GM23338 (cell line): ENCODE data around the gene CTDSPL.

ENCODE experiments used
- POLR2AphosphoS5 ChIP-seq: IDR thresholded peaks from 2 replicates; pipeline ENCODE4 v1.6.1; 2016; ENCODE audit warnings: antibody characterized with exemption, low read depth
- STAT1 ChIP-seq: IDR thresholded peaks from one replicate; pipeline ENCODE4 v1.6.1; 2016; ENCODE audit warnings: antibody characterized with exemption; ENCODE audit not compliant: unreplicated experiment
- TF ChIP-seq, protein P1 (sequence below), 2 experiments: fragments of 200-600 bp in 1 of 2; sonication (generic) in 1 of 2; conservative IDR thresholded peaks; 2 replicates each; pipeline versions ENCODE4 v1.5.1 to v1.6.1; 2016 to 2017; ENCODE audit warnings: antibody characterized with exemption in 2 of 2, low read depth in 2 of 2, mild to moderate bottlenecking in 2 of 2, moderate library complexity in 1 of 2

DNA sequence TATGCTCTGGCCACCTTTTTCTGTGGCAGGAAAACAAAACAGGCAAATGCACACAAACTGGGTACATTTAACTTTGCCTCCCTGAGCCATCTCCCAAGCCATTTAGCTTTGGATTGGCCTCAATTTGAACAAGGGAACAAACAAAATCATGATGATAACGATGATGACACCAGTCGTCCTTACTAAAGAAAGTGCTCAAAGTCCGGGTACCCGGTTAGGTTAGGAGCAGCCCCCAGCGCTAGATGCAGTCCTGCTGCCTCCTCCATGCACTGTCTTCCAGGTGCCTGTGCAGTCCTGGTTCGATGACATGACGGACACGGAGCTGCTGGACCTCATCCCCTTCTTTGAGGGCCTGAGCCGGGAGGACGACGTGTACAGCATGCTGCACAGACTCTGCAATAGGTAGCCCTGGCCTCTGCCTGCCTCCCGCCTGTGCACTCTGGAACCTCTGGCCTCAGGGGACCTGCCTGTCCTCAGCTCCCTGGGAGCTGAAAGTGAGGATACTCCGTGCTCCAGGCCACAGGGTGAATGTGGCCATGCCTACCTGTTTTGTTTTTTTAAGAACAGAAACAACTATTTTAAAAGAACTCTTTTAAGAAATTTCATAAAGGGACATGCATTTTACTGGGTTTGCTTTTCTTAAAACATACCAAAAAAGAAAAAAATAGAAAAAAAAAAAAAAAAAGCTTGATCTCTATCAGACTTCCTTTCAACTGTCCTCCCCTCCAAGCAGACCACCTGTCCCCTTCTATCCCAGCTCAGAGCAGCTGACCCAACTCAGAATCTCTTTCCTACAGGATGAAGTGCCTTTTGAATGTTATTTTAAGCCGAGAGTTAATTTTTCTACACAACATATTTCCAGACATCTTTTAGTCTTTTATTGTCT is 119.0 kb downstream of the CTDSPL start:
- TF ChIP-seq, protein P1, sequence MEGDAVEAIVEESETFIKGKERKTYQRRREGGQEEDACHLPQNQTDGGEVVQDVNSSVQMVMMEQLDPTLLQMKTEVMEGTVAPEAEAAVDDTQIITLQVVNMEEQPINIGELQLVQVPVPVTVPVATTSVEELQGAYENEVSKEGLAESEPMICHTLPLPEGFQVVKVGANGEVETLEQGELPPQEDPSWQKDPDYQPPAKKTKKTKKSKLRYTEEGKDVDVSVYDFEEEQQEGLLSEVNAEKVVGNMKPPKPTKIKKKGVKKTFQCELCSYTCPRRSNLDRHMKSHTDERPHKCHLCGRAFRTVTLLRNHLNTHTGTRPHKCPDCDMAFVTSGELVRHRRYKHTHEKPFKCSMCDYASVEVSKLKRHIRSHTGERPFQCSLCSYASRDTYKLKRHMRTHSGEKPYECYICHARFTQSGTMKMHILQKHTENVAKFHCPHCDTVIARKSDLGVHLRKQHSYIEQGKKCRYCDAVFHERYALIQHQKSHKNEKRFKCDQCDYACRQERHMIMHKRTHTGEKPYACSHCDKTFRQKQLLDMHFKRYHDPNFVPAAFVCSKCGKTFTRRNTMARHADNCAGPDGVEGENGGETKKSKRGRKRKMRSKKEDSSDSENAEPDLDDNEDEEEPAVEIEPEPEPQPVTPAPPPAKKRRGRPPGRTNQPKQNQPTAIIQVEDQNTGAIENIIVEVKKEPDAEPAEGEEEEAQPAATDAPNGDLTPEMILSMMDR (conservative IDR thresholded peaks at IDR 0.05; ENCODE audit: low read depth in 2 of 2): no peak
- TF ChIP-seq POLR2AphosphoS5 (no peak), STAT1 (no peak)
